Measurements from ENCODE around the gene ADAMTS12. TPM values are rescaled to one million over a fixed set of nuclear protein-coding genes. Genes with fewer than 3 reads are reported as not detected.
A peak's percentile ranks its signal among the peaks of the same experiment; 100 is the strongest.

The ADAMTS12 gene
- total and polyA plus RNA-seq, 8 donors = 0.31 to 4.2 (median 0.40) TPM

DNA sequence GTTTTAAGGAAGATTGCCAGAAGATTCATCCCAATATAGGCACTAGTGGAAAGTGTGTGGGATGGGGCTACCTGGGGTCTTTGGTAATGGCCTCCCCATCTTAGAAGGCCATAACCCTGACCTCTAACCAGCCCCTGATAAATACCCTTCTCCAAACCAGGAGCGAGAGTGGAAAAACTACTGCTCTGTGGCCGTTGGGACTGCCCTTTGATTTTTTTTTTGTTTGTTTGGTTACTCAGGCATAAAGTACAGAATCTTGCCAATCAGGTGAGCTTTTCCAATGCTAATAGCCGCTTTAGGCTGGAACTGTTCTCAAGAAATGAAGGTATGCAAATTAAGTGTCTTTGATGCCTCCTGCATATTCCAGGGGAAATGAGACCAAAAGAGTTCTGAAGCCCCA, 153.7 kb downstream of the ADAMTS12 start:
- no peaks in the 10 kb centered on the region for H3K9me3 ChIP-seq
- H3K4me3 ChIP-seq = no peak overlapping the region
- intact Hi-C loops (cut with DNase I) = no loop called here
- no peak for DNase-seq
- no peaks in the 10 kb centered on the region for H3K27me3 ChIP-seq
- H3K36me3 ChIP-seq = no peaks in the 10 kb centered on the region
- H3K4me1 ChIP-seq = no peaks in the 10 kb centered on the region
- no peak for FAIRE-seq
- TF ChIP-seq, protein P1, sequence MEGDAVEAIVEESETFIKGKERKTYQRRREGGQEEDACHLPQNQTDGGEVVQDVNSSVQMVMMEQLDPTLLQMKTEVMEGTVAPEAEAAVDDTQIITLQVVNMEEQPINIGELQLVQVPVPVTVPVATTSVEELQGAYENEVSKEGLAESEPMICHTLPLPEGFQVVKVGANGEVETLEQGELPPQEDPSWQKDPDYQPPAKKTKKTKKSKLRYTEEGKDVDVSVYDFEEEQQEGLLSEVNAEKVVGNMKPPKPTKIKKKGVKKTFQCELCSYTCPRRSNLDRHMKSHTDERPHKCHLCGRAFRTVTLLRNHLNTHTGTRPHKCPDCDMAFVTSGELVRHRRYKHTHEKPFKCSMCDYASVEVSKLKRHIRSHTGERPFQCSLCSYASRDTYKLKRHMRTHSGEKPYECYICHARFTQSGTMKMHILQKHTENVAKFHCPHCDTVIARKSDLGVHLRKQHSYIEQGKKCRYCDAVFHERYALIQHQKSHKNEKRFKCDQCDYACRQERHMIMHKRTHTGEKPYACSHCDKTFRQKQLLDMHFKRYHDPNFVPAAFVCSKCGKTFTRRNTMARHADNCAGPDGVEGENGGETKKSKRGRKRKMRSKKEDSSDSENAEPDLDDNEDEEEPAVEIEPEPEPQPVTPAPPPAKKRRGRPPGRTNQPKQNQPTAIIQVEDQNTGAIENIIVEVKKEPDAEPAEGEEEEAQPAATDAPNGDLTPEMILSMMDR (IDR thresholded peaks at IDR 0.05) = no peak
- WGBS, 2 donors = 25 to 33% methylated on average over 3 of the region's 3 CpGs
- no peak for ATAC-seq
- no peak overlapping the region for H3K27ac ChIP-seq

DNA sequence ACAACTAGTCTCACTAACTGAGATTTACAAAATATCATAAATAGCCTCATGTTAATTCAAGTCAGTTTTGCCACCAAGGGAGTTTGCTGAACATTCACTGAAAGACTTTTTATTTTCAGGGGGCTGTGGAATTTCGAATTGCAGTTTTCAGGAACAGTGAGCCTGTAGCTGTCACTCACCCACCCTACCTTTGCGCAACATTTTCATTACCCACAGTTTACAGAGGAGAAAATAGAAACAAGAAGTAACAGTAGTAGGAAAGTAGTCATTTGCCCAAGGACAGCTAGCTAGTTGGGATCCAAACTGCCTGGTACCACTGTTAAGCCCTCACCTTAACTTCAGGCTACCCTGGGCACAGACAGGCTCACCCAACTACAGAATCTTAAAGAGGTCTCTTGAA, 154.1 kb downstream of the ADAMTS12 start:
- TF ChIP-seq, protein P1 (IDR thresholded peaks at IDR 0.05) = no peak
- Histone ChIP-seq H3K27me3 (no peaks in the 10 kb centered on the region), H3K36me3 (no peaks in the 10 kb centered on the region), H3K9me3 (no peaks in the 10 kb centered on the region), H3K4me3 (no peak overlapping the region), H3K27ac (no peak overlapping the region), H3K4me1 (no peaks in the 10 kb centered on the region)
- no peak for ATAC-seq
- intact Hi-C loops (cut with DNase I) = no loop called here
- no peak for DNase-seq
- 60 to 65% methylated on average over 2 of the region's 2 CpGs for WGBS, 2 donors
- no peak for FAIRE-seq

DNA sequence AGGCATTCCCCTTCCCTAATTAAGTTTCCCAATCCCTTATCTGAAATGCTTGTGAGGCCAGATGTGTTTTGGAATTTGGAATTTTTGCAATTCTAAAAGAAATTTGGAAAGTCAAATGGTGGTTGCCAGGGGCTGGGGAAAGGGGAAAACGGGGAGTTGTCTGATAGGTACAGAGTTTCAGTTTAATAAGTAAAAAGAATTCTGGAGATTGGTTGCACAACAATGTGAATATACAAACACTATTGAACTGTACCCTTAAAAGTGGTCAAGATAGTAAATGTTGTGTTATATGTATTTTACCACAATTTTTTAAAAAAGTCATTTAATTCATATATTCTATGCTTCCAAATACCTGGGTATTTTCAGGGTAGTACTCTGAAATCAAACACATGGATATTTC, 154.5 kb downstream of the ADAMTS12 start:
- H3K9me3 ChIP-seq = no peaks in the 10 kb centered on the region
- TF ChIP-seq, protein P1 (IDR thresholded peaks at IDR 0.05) = no peak
- H3K27ac ChIP-seq = no peak overlapping the region
- H3K27me3 ChIP-seq = no peaks in the 10 kb centered on the region
- WGBS, 2 donors = 48 to 52% methylated on average over 1 of the region's 1 CpG
- FAIRE-seq = no peak
- ATAC-seq = no peak
- no peak overlapping the region for H3K4me3 ChIP-seq
- DNase-seq = no peak
- no peaks in the 10 kb centered on the region for H3K36me3 ChIP-seq
- no peaks in the 10 kb centered on the region for H3K4me1 ChIP-seq
- intact Hi-C loops (cut with DNase I) = no loop called here

DNA sequence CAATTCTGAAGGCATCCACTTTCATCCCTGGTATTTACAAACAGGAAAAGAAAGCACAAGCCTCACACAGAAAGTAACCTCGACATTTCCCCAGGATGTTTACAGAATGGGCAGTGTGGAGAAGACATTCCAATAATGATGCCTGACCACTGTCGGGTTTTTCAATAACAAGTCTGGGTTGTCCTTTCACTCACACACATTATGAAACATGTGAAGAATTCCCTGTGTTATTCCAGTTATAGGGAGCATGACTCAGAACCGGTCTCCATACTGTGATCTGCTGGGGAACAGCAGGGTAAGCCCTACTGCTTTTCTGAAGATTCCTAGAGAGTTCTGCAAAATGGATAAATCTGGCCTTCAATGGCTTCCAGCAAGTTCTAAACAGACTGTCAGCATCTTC, 155.3 kb downstream of the ADAMTS12 start:
- DNase-seq (no peak), FAIRE-seq (no peak), ATAC-seq (peak in 1 of 4 donors; percentile 32)
- no peaks in the 10 kb centered on the region for H3K4me1 ChIP-seq
- no peaks in the 10 kb centered on the region for H3K9me3 ChIP-seq
- H3K27me3 ChIP-seq = no peaks in the 10 kb centered on the region
- H3K4me3 ChIP-seq = no peak overlapping the region
- no peak overlapping the region for H3K27ac ChIP-seq
- 58 to 65% methylated on average over 3 of the region's 3 CpGs for WGBS, 2 donors
- H3K36me3 ChIP-seq = no peaks in the 10 kb centered on the region
- TF ChIP-seq, protein P1 (IDR thresholded peaks at IDR 0.05) = no peak
- intact Hi-C loops (cut with DNase I) = no loop called here

DNA sequence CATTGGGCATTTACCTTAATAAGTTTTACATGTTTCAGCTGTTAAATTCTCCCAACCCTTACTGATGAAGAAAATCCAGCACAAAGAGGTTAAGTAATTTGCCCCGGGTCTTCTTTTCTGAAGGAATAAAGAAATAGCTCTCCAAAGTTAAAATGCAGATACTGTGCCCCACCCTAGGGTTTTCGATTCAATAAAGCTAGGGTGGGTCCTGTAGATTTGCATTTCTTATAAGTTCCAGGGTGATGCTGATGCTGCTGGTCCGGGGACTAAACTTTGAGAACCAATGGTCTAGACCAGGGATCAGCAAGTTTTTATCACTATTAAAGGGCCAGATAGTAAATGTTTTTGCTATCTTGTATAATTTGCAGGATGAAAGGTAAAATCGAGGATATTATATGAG, 156.7 kb downstream of the ADAMTS12 start:
- ATAC-seq (no peak), FAIRE-seq (no peak), DNase-seq (no peak)
- no peaks in the 10 kb centered on the region for H3K27me3 ChIP-seq
- H3K36me3 ChIP-seq = no peaks in the 10 kb centered on the region
- H3K4me3 ChIP-seq = no peak overlapping the region
- no peaks in the 10 kb centered on the region for H3K4me1 ChIP-seq
- TF ChIP-seq, protein P1 (IDR thresholded peaks at IDR 0.05) = no peak
- intact Hi-C loops (cut with DNase I) = no loop called here
- no peaks in the 10 kb centered on the region for H3K9me3 ChIP-seq
- WGBS, 2 donors = 57 to 70% methylated on average over 4 of the region's 4 CpGs
- H3K27ac ChIP-seq = no peak overlapping the region
